ENCODE data around the gene MYO1G. TPM values are rescaled to one million over a fixed set of nuclear protein-coding genes. Genes with fewer than 3 reads are reported as not detected.

MYO1G gene
- total and polyA plus RNA-seq, 9 of the 15 experiments (the other 6 are each of a cell fraction or from before 2014, with no cell fraction given) = 0.03 to 0.62 (median 0.13) TPM; not detected in 1

- Histone ChIP-seq H3K9me1 (ENCODE audit: control insufficient read depth, insufficient read depth, low read length) (no peaks in the 10 kb centered on the region), H3K79me2 (ENCODE audit: control insufficient read depth, insufficient read depth, low read length) (peaks cover 81% of the 10 kb centered on the region), H3K9ac (ENCODE audit: insufficient read depth in 1 of 2, low read depth in 2 of 2, low read length in 2 of 2) (no peak overlapping the region; a peak in 1 of 4 replicates), H3K4me1 (replicated peaks in 1 of 2; ENCODE audit: control insufficient read depth in 2 of 2, insufficient read depth in 2 of 2, low read length in 2 of 2) (peaks cover 4 to 10% of the 10 kb centered on the region in 2 experiments; a peak in 4 of 5 replicates), H4K20me1 (replicated peaks; ENCODE audit: control insufficient read depth, insufficient read depth, low read length) (peaks cover 12% of the 10 kb centered on the region), H2AFZ (ENCODE audit: low read depth, low read length) (no peak overlapping the region), H3K27ac (ENCODE audit: extremely low read depth, low read depth, low read length) (no peak overlapping the region), H3K36me3 (ENCODE audit: control insufficient read depth, insufficient read depth, low read length) (peaks cover 33% of the 10 kb centered on the region; the same call in 2 of the 3 replicates), H3K4me3 (no peak overlapping the region), H3K4me2 (ENCODE audit: insufficient read depth, low read length) (no peak overlapping the region), H3K9me3 (replicated peaks; ENCODE audit: control insufficient read depth, insufficient read depth, low read depth, low read length) (no peaks in the 10 kb centered on the region), H3K27me3 (ENCODE audit: control insufficient read depth in 2 of 2, insufficient read depth in 2 of 2, low read length in 2 of 2) (no peaks in the 10 kb centered on the region)
- FAIRE-seq (no peak), ATAC-seq (no peak), DNase-seq (ENCODE audit: extremely low read depth in 1 of 4, low spot score in 3 of 4) (no peak)
- POLR2A ChIA-PET = interaction anchor here (0.8 to 1.1 kb wide), 2 partner anchors 11 to 118 kb away, joined by 3 read pairs; no protein-coding TSS in a partner anchor
- 84% methylated on average over 3 of the region's 4 CpGs for WGBS (ENCODE audit: insufficient coverage, low coverage, missing lambda C conversion rate)
- CTCF ChIA-PET (ENCODE audit: low intra/inter-chr PET ratio) = no interaction called here
- TF ChIP-seq HINFP (tag; conservative IDR thresholded peaks at IDR 0.05; ENCODE audit: low read depth) = no peak
- no peak for TF ChIP-seq TRIM24 (IDR thresholded peaks at IDR 0.05)
- TF ChIP-seq CC2D1A (IDR thresholded peaks at IDR 0.05) = no peak
- TF ChIP-seq RBM25 (IDR thresholded peaks at IDR 0.05; ENCODE audit: low read depth, low read length, severe bottlenecking) = peak; percentile 26
- TF ChIP-seq ZBTB12 (CRISPR knock-in tag; IDR thresholded peaks at IDR 0.05) = no peak
- TF ChIP-seq HSF4 (CRISPR knock-in tag; IDR thresholded peaks at IDR 0.05; ENCODE audit: borderline replicate concordance) = no peak
- TF ChIP-seq ZNF175 (CRISPR knock-in tag; IDR thresholded peaks at IDR 0.05; ENCODE audit: low read depth) = no peak
- TF ChIP-seq ZNF121 (CRISPR knock-in tag; conservative IDR thresholded peaks at IDR 0.05) = peak; percentile 78
- TF ChIP-seq HMBOX1 (IDR thresholded peaks at IDR 0.05) = no peak
- BruUV-seq (replicated peaks) = no TSS peak
- in situ Hi-C loops (cut with MboI) = no loop called here
- intact Hi-C loops (cut with micrococcal nuclease) = no loop called here
Measured at GRCh38 chr7:45003789-45004188, 25.0 kb upstream of the MYO1G start.
